ENCODE measurements around the gene NRG4.
"Not testable (repeated sequence)": the region's sequence is repeated elsewhere in the genome, so short reads cannot be mapped to it uniquely, and the experiment has no call there.

NRG4 gene

GRCh38 chr15:75992897-75993296, 19.3 kb downstream of the NRG4 start:
- DNase-seq = no peak

- no peak for DNase-seq
Measured at GRCh38 chr15:75989875-75990274, 22.3 kb downstream of the NRG4 start.

- no peak for DNase-seq
Measured at GRCh38 chr15:75989045-75989444, 23.2 kb downstream of the NRG4 start.

- DNase-seq = no peak
Measured at GRCh38 chr15:75985971-75986370, 26.3 kb downstream of the NRG4 start.

GRCh38 chr15:75984706-75985105, 27.5 kb downstream of the NRG4 start:
- DNase-seq = not testable (repeated sequence)

GRCh38 chr15:75982468-75982867, 29.8 kb downstream of the NRG4 start:
- no peak for DNase-seq

GRCh38 chr15:75981149-75981815, 30.9 kb downstream of the NRG4 start:
- no peak for DNase-seq

GRCh38 chr15:75976766-75977165, 35.5 kb downstream of the NRG4 start:
- DNase-seq = not testable (repeated sequence)

- DNase-seq = no peak
Measured at GRCh38 chr15:75966073-75966472, 46.2 kb downstream of the NRG4 start.

GRCh38 chr15:75961331-75961730, 50.9 kb downstream of the NRG4 start:
- DNase-seq = no peak

- no peak for DNase-seq
Measured at GRCh38 chr15:75955720-75956119, 56.5 kb downstream of the NRG4 start.

GRCh38 chr15:75952525-75952924, 59.7 kb downstream of the NRG4 start:
- DNase-seq = no peak

GRCh38 chr15:75948761-75949296, 63.4 kb downstream of the NRG4 start:
- DNase-seq = no peak

- no peak for DNase-seq
Measured at GRCh38 chr15:75947092-75947491, 65.1 kb downstream of the NRG4 start.

- DNase-seq = no peak
Measured at GRCh38 chr15:75945953-75946352, 66.3 kb downstream of the NRG4 start.

- DNase-seq = no peak
Measured at GRCh38 chr15:75943713-75944215, 68.5 kb downstream of the NRG4 start.

- no peak for DNase-seq
Measured at GRCh38 chr15:75943246-75943645, 69.0 kb downstream of the NRG4 start.

GRCh38 chr15:75942464-75942863, 69.8 kb downstream of the NRG4 start:
- no peak for DNase-seq

- no peak for DNase-seq
Measured at GRCh38 chr15:75930866-75931265, 81.4 kb downstream of the NRG4 start.

GRCh38 chr15:75929799-75930565, 82.2 kb downstream of the NRG4 start:
- no peak for DNase-seq

GRCh38 chr15:75928680-75929608, 83.3 kb downstream of the NRG4 start:
- DNase-seq = no peak

GRCh38 chr15:75927601-75928000, 84.6 kb downstream of the NRG4 start:
- no peak for DNase-seq

GRCh38 chr15:75926931-75927330, 85.3 kb downstream of the NRG4 start:
- DNase-seq = no peak

All from NCI-H2107 (cell line).